Neuronal stem cell (in vitro differentiated cells): ENCODE results near the gene ZDHHC3.
A peak's percentile ranks its signal among the peaks of the same experiment; 100 is the strongest.

ENCODE experiments used
- DNase-seq: peaks from one replicate; pipeline ENCODE4 v3.0.0-alpha.2; 2013; ENCODE audit warnings: low spot score
- H2AFZ ChIP-seq: one replicate; pipeline ENCODE4 v1.6.1; 2013; ENCODE audit warnings: mild to moderate bottlenecking, low read length, inconsistent platforms
- H2AK5ac ChIP-seq: 2 replicates; pipeline ENCODE4 v1.6.1; 2013; ENCODE audit warnings: low read depth, mild to moderate bottlenecking, inconsistent platforms, low read length, moderate library complexity, mixed read lengths
- H2BK120ac ChIP-seq: 2 replicates; pipeline ENCODE4 v1.6.1; 2013; ENCODE audit warnings: low read depth, mild to moderate bottlenecking, inconsistent platforms, low read length, moderate library complexity, mixed read lengths
- H2BK12ac ChIP-seq: one replicate; pipeline ENCODE4 v1.6.1; 2013; ENCODE audit warnings: low read length, inconsistent platforms
- H2BK15ac ChIP-seq: 2 replicates; pipeline ENCODE4 v1.6.1; 2013; ENCODE audit warnings: mild to moderate bottlenecking, low read length, inconsistent platforms, mixed read lengths
- H2BK5ac ChIP-seq: one replicate; pipeline ENCODE4 v1.6.1; 2013; ENCODE audit warnings: inconsistent platforms, mild to moderate bottlenecking, low read length, moderate library complexity
- H3K14ac ChIP-seq: one replicate; pipeline ENCODE4 v1.6.1; 2013; ENCODE audit warnings: low read length, inconsistent platforms
- H3K18ac ChIP-seq: 2 replicates; pipeline ENCODE4 v1.6.1; 2013; ENCODE audit warnings: low read length, inconsistent platforms
- H3K23ac ChIP-seq: 2 replicates; pipeline ENCODE4 v1.6.1; 2013; ENCODE audit warnings: low read depth, mild to moderate bottlenecking, mixed read lengths, low read length, inconsistent platforms; ENCODE audit not compliant: poor library complexity
- H3K27ac ChIP-seq: replicated peaks from 3 replicates; pipeline ENCODE4 v1.5.1; 2013; ENCODE audit warnings: low read length, inconsistent platforms
- H3K27me3 ChIP-seq, 3 experiments: 2 replicates each; pipeline ENCODE4 v1.6.1; 2013; ENCODE audit warnings: low read length in 3 of 3, mild to moderate bottlenecking in 2 of 3, inconsistent platforms in 1 of 3, low read depth in 1 of 3, mixed read lengths in 1 of 3, moderate library complexity in 1 of 3; ENCODE audit not compliant: control insufficient read depth in 3 of 3, insufficient read depth in 3 of 3
- H3K36me3 ChIP-seq, 2 donors: replicated peaks in 1 of 2; 2 replicates each; pipeline ENCODE4 v1.6.1; 2013; ENCODE audit warnings: low read length in 2 of 2; ENCODE audit not compliant: control insufficient read depth in 2 of 2, insufficient read depth in 2 of 2
- H3K4ac ChIP-seq: 2 replicates; pipeline ENCODE4 v1.6.1; 2013; ENCODE audit warnings: inconsistent platforms, mild to moderate bottlenecking, low read length, moderate library complexity
- H3K4me1 ChIP-seq, 2 donors: 1 replicate in 1 of 2; 2 replicates in 1 of 2; pipeline ENCODE4 v1.6.1; 2013; ENCODE audit warnings: low read length in 2 of 2, low read depth in 1 of 2; ENCODE audit not compliant: control insufficient read depth in 2 of 2, insufficient read depth in 1 of 2
- H3K4me2 ChIP-seq: one replicate; pipeline ENCODE4 v1.6.1; 2013; ENCODE audit warnings: mild to moderate bottlenecking, low read length, inconsistent platforms; ENCODE audit not compliant: insufficient read depth, poor library complexity, severe bottlenecking
- H3K4me3 ChIP-seq, 2 donors: 2 replicates each; pipeline ENCODE4 v1.5.1; 2013; ENCODE audit warnings: low read length in 2 of 2, mild to moderate bottlenecking in 2 of 2, inconsistent platforms in 1 of 2, moderate library complexity in 1 of 2
- H3K79me1 ChIP-seq: one replicate; pipeline ENCODE4 v1.6.1; 2013; ENCODE audit warnings: low read depth, mild to moderate bottlenecking, inconsistent platforms, low read length, moderate library complexity
- H3K9ac ChIP-seq: one replicate; pipeline ENCODE4 v1.6.1; 2013; ENCODE audit warnings: mild to moderate bottlenecking, low read depth, low read length, inconsistent platforms; ENCODE audit not compliant: poor library complexity
- H3K9me3 ChIP-seq, 2 donors: replicated peaks in 1 of 2; 2 replicates each; pipeline versions ENCODE3 to v1.6.1; 2013; ENCODE audit warnings: low read length in 2 of 2, mild to moderate bottlenecking in 2 of 2, inconsistent platforms in 1 of 2, low read depth in 1 of 2, mixed read lengths in 1 of 2, moderate library complexity in 1 of 2; ENCODE audit not compliant: control insufficient read depth in 2 of 2, insufficient read depth in 1 of 2
- H4K8ac ChIP-seq: one replicate; pipeline ENCODE4 v1.6.1; 2013; ENCODE audit warnings: low read depth, mild to moderate bottlenecking, inconsistent platforms, low read length, moderate library complexity
- H4K91ac ChIP-seq: one replicate; pipeline ENCODE4 v1.6.1; 2013; ENCODE audit warnings: low read length, low read depth, mild to moderate bottlenecking, inconsistent platforms; ENCODE audit not compliant: poor library complexity
- WGBS, 2 donors: extraction: QIAGEN DNeasy Blood & Tissue Kit; methylation state at CpG; one replicate each; pipeline ENCODE4 v1.1.7; 2013; ENCODE audit warnings: missing lambda C conversion rate in 2 of 2, mixed read lengths in 1 of 2; ENCODE audit not compliant: insufficient read length in 2 of 2, insufficient replicate concordance in 1 of 2; ENCODE audit errors: extremely low coverage in 2 of 2; 5-methylcytosine and 5-hydroxymethylcytosine counted together

The ZDHHC3 gene

DNA sequence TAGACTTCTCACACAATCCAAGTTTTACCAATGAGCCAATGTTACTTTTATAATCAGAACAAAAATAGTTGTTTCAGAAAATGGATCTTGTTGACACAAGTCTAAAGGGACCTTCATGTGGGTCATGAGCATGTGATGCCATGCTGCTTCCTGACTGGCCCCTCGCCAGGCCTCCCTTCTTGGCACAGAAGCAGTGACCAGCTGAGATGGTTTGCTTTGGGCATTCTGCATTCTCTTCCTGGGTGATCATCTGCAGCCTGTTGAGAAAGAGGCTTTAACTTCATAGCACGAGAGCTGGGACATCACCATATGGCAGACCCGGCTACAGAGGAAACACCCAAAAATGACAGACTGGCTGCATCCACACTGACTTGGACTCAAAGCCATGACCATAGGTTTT, 55.9 kb downstream of the ZDHHC3 start:
- WGBS, 2 donors = no CpG with 5 or more reads among the region's 3 CpGs
- Histone ChIP-seq H3K23ac (no peak overlapping the region), H3K4me1 (peaks cover 0 to 2% of the 10 kb centered on the region in 2 donors), H3K14ac (no peak overlapping the region), H3K4me3 (no peak overlapping the region), H2AK5ac (no peak overlapping the region), H3K9ac (no peak overlapping the region), H3K36me3 (peaks cover 4 to 51% of the 10 kb centered on the region in 2 donors), H4K8ac (no peak overlapping the region), H3K18ac (no peak overlapping the region), H3K4me2 (no peak overlapping the region), H4K91ac (no peak overlapping the region), H3K27me3 (no peaks in the 10 kb centered on the region), H2BK15ac (no peak overlapping the region), H2AFZ (no peak overlapping the region), H2BK12ac (no peak overlapping the region), H2BK5ac (no peak overlapping the region), H3K27ac (no peak overlapping the region), H3K9me3 (no peaks in the 10 kb centered on the region), H3K4ac (no peak overlapping the region), H2BK120ac (no peak overlapping the region), H3K79me1 (no peaks in the 10 kb centered on the region)
- DNase-seq = no peak

- no peak for DNase-seq
- WGBS, 2 donors = no CpG with 5 or more reads among the region's 6 CpGs
- no peak overlapping the region for H2BK120ac ChIP-seq
These were observed 57.4 kb downstream of the ZDHHC3 start for GRCh38 chr3:44918581-44918980.

DNA sequence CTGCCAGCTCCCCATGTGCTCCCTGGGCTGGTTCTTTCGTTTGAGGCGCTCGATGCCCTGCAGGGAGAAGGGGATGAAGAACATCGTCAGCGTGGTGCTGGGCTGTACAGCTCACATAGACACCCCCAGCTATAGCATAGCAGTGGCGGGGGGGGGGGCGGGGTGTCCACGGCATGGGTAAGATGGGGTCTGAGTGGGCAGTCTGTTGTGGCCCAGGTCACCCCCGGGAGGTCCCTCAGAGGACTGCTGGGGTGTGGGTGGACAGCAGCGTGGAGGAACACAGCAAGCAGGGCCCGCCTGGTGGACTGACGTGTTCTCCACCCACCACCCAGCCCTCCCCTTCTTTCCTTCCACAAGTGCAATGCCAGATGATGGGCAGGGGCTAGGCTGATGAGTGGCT, 57.9 kb downstream of the ZDHHC3 start:
- Histone ChIP-seq H2BK5ac (no peak overlapping the region), H3K4me1 (peaks cover 0 to 2% of the 10 kb centered on the region in 2 donors), H3K79me1 (no peaks in the 10 kb centered on the region), H3K4ac (no peak overlapping the region), H3K18ac (no peak overlapping the region), H3K9ac (no peak overlapping the region), H3K14ac (no peak overlapping the region), H3K27me3 (no peaks in the 10 kb centered on the region), H3K9me3 (no peaks in the 10 kb centered on the region), H2AK5ac (no peak overlapping the region), H4K91ac (no peak overlapping the region), H3K27ac (no peak overlapping the region), H2BK15ac (no peak overlapping the region), H3K23ac (no peak overlapping the region), H2BK12ac (no peak overlapping the region), H4K8ac (no peak overlapping the region), H2AFZ (no peak overlapping the region), H3K4me2 (no peak overlapping the region), H3K36me3 (peaks cover 4 to 40% of the 10 kb centered on the region in 2 donors), H2BK120ac (no peak overlapping the region), H3K4me3 (no peak overlapping the region)
- DNase-seq = no peak
- no CpG with 5 or more reads among the region's 12 CpGs for WGBS, 2 donors

More at GRCh38 chr3:44918581-44918980, 57.4 kb downstream of the ZDHHC3 start:
- H3K4me2 ChIP-seq = no peak overlapping the region
- H4K8ac ChIP-seq = no peak overlapping the region
- no peak overlapping the region for H2AFZ ChIP-seq
- no peak overlapping the region for H2BK12ac ChIP-seq
- H3K9me3 ChIP-seq = no peaks in the 10 kb centered on the region
- no peaks in the 10 kb centered on the region for H3K79me1 ChIP-seq
- H2BK5ac ChIP-seq = no peak overlapping the region
- H3K4ac ChIP-seq = no peak overlapping the region
- no peak overlapping the region for H3K14ac ChIP-seq
- H3K27ac ChIP-seq = no peak overlapping the region
- peak overlapping the region in 1 of 2 donors; percentile 2 for H3K4me3 ChIP-seq
- no peaks in the 10 kb centered on the region for H3K27me3 ChIP-seq
- H2BK15ac ChIP-seq = no peak overlapping the region
- H2AK5ac ChIP-seq = peak overlapping the region; percentile 24
- H3K18ac ChIP-seq = peak overlapping the region; percentile 6
- H3K36me3 ChIP-seq = peaks cover 4 to 41% of the 10 kb centered on the region in 2 donors
- H3K9ac ChIP-seq = no peak overlapping the region
- H4K91ac ChIP-seq = no peak overlapping the region
- H3K4me1 ChIP-seq = peaks cover 0 to 2% of the 10 kb centered on the region in 2 donors
- no peak overlapping the region for H3K23ac ChIP-seq

- no peak overlapping the region for H2AK5ac ChIP-seq
- H4K8ac ChIP-seq = no peak overlapping the region
- H3K27me3 ChIP-seq = no peaks in the 10 kb centered on the region
- no peak overlapping the region for H3K4me3 ChIP-seq
- no peaks in the 10 kb centered on the region for H3K79me1 ChIP-seq
- peaks cover 0 to 2% of the 10 kb centered on the region in 2 donors for H3K4me1 ChIP-seq
- H4K91ac ChIP-seq = no peak overlapping the region
- H2BK12ac ChIP-seq = no peak overlapping the region
- no peak overlapping the region for H2AFZ ChIP-seq
- H3K36me3 ChIP-seq = peaks cover 2 to 23% of the 10 kb centered on the region in 2 donors
- no peak overlapping the region for H2BK5ac ChIP-seq
- no peak overlapping the region for H3K4ac ChIP-seq
- H3K14ac ChIP-seq = no peak overlapping the region
- no peak overlapping the region for H2BK15ac ChIP-seq
- no peak overlapping the region for H2BK120ac ChIP-seq
- no peak overlapping the region for H3K23ac ChIP-seq
- no peak for DNase-seq
- H3K18ac ChIP-seq = no peak overlapping the region
- no peak overlapping the region for H3K4me2 ChIP-seq
- no peak overlapping the region for H3K27ac ChIP-seq
- no peaks in the 10 kb centered on the region for H3K9me3 ChIP-seq
- no peak overlapping the region for H3K9ac ChIP-seq
- no CpG with 5 or more reads among the region's 8 CpGs for WGBS, 2 donors
These were observed 60.1 kb downstream of the ZDHHC3 start for GRCh38 chr3:44915702-44916438.
